Parathyroid adenoma (tissue), 2 donors: ENCODE results near the gene LRP1B.

Source experiments
- H2AFZ ChIP-seq: fragments of 300-600 bp; sonication (generic); one replicate; pipeline ENCODE4 v1.7.0; 2017; ENCODE audit warnings: antibody characterized with exemption, mild to moderate bottlenecking
- H3K27ac ChIP-seq: fragments of 300-600 bp; sonication (generic); one replicate; pipeline ENCODE4 v1.7.0; 2017
- H3K27me3 ChIP-seq: fragments of 300-600 bp; sonication (generic); one replicate; pipeline ENCODE4 v1.7.0; 2017; ENCODE audit warnings: low read length; ENCODE audit not compliant: control insufficient read depth, insufficient read depth
- H3K36me3 ChIP-seq: fragments of 300-600 bp; sonication (generic); one replicate; pipeline ENCODE4 v1.7.0; 2017; ENCODE audit warnings: low read length; ENCODE audit not compliant: control insufficient read depth, insufficient read depth
- H3K4me1 ChIP-seq: fragments of 300-600 bp; sonication (generic); one replicate; pipeline ENCODE4 v1.7.0; 2017; ENCODE audit warnings: control low read depth
- H3K4me2 ChIP-seq: fragments of 300-600 bp; sonication (generic); one replicate; pipeline ENCODE4 v1.7.0; 2017; ENCODE audit warnings: low read length
- H3K4me3 ChIP-seq: fragments of 300-600 bp; sonication (generic); one replicate; pipeline ENCODE4 v1.7.0; 2017; ENCODE audit warnings: low read depth, low read length
- H3K79me2 ChIP-seq: fragments of 300-600 bp; sonication (generic); one replicate; pipeline ENCODE4 v1.7.0; 2017; ENCODE audit warnings: control low read depth
- H3K9ac ChIP-seq: fragments of 300-600 bp; sonication (generic); one replicate; pipeline ENCODE4 v1.7.0; 2017; ENCODE audit warnings: mild to moderate bottlenecking
- H3K9me3 ChIP-seq: fragments of 300-600 bp; sonication (generic); one replicate; pipeline ENCODE4 v1.7.0; 2017; ENCODE audit warnings: low read length; ENCODE audit not compliant: control insufficient read depth
- CTCF ChIP-seq: fragments of 300-600 bp; sonication (generic); IDR thresholded peaks from one replicate; pipeline ENCODE4 v1.7.0; 2017; ENCODE audit warnings: antibody characterized with exemption, mild to moderate bottlenecking
- donor health status: primary hyperparathyroidism.

LRP1B gene

GRCh38 chr2:141062031-141062430 lies 1068.8 kb downstream of the LRP1B start:
- Histone ChIP-seq H3K27me3 (no peaks in the 10 kb centered on the region), H3K79me2 (no peaks in the 10 kb centered on the region), H3K36me3 (no peaks in the 10 kb centered on the region), H2AFZ (no peak overlapping the region), H3K4me3 (no peak overlapping the region), H3K4me2 (no peak overlapping the region), H3K9me3 (no peaks in the 10 kb centered on the region), H3K27ac (no peak overlapping the region), H3K4me1 (no peaks in the 10 kb centered on the region), H3K9ac (no peak overlapping the region)
- no peak for TF ChIP-seq CTCF

- Histone ChIP-seq H2AFZ (no peak overlapping the region), H3K4me2 (no peak overlapping the region), H3K4me3 (no peak overlapping the region), H3K27me3 (no peaks in the 10 kb centered on the region), H3K27ac (no peak overlapping the region), H3K9me3 (no peaks in the 10 kb centered on the region), H3K36me3 (no peaks in the 10 kb centered on the region), H3K9ac (no peak overlapping the region), H3K4me1 (no peaks in the 10 kb centered on the region), H3K79me2 (no peaks in the 10 kb centered on the region)
- TF ChIP-seq CTCF: no peak
These were observed 1072.3 kb downstream of the LRP1B start for GRCh38 chr2:141058556-141058955.

- no peak overlapping the region for H3K4me2 ChIP-seq
- no peak for TF ChIP-seq CTCF
- no peaks in the 10 kb centered on the region for H3K36me3 ChIP-seq
These were observed 1075.3 kb downstream of the LRP1B start for GRCh38 chr2:141055531-141055930.

GRCh38 chr2:141048951-141049350 lies 1081.9 kb downstream of the LRP1B start:
- TF ChIP-seq CTCF: no peak
- Histone ChIP-seq H2AFZ (no peak overlapping the region), H3K4me2 (no peak overlapping the region), H3K27me3 (no peaks in the 10 kb centered on the region), H3K9me3 (no peaks in the 10 kb centered on the region), H3K4me1 (no peaks in the 10 kb centered on the region), H3K36me3 (no peaks in the 10 kb centered on the region), H3K79me2 (no peaks in the 10 kb centered on the region), H3K4me3 (no peak overlapping the region), H3K27ac (no peak overlapping the region), H3K9ac (no peak overlapping the region)

More at GRCh38 chr2:141055531-141055930, 1075.3 kb downstream of the LRP1B start:
- H3K9me3 ChIP-seq: no peaks in the 10 kb centered on the region
- H3K27me3 ChIP-seq: no peaks in the 10 kb centered on the region
- no peak overlapping the region for H2AFZ ChIP-seq
- H3K27ac ChIP-seq: no peak overlapping the region
- H3K4me1 ChIP-seq: no peaks in the 10 kb centered on the region
- no peak overlapping the region for H3K4me3 ChIP-seq
- no peaks in the 10 kb centered on the region for H3K79me2 ChIP-seq
- H3K9ac ChIP-seq: no peak overlapping the region

GRCh38 chr2:141041281-141041680 lies 1089.5 kb downstream of the LRP1B start:
- Histone ChIP-seq H2AFZ (no peak overlapping the region), H3K4me2 (no peak overlapping the region), H3K4me1 (no peaks in the 10 kb centered on the region)

More at GRCh38 chr2:141041281-141041680, 1089.5 kb downstream of the LRP1B start:
- Histone ChIP-seq H3K36me3 (no peaks in the 10 kb centered on the region), H3K9ac (no peak overlapping the region), H3K27ac (no peak overlapping the region), H3K4me3 (no peak overlapping the region), H3K79me2 (no peaks in the 10 kb centered on the region), H3K9me3 (no peaks in the 10 kb centered on the region), H3K27me3 (no peaks in the 10 kb centered on the region)
- TF ChIP-seq CTCF: no peak
